Jurkat, Clone E6-1 (cell line): ENCODE data around the gene FNDC11.
"Not testable (repeated sequence)": the region's sequence is repeated elsewhere in the genome, so short reads cannot be mapped to it uniquely, and the experiment has no call there.

Source experiments
- DNase-seq: peaks from one replicate; pipeline ENCODE4 v3.0.0-alpha.2; 2011; ENCODE audit warnings: low read depth, low spot score
- H3K4me3 ChIP-seq: 2 replicates; pipeline ENCODE4 v1.5.1; 2011; ENCODE audit warnings: mild to moderate bottlenecking, low read length, control low read depth, moderate library complexity

Gene FNDC11

GRCh38 chr20:63589261-63590217 lies 35.6 kb downstream of the FNDC11 start:
- H3K4me3 ChIP-seq: no peak overlapping the region
- no peak for DNase-seq

DNA sequence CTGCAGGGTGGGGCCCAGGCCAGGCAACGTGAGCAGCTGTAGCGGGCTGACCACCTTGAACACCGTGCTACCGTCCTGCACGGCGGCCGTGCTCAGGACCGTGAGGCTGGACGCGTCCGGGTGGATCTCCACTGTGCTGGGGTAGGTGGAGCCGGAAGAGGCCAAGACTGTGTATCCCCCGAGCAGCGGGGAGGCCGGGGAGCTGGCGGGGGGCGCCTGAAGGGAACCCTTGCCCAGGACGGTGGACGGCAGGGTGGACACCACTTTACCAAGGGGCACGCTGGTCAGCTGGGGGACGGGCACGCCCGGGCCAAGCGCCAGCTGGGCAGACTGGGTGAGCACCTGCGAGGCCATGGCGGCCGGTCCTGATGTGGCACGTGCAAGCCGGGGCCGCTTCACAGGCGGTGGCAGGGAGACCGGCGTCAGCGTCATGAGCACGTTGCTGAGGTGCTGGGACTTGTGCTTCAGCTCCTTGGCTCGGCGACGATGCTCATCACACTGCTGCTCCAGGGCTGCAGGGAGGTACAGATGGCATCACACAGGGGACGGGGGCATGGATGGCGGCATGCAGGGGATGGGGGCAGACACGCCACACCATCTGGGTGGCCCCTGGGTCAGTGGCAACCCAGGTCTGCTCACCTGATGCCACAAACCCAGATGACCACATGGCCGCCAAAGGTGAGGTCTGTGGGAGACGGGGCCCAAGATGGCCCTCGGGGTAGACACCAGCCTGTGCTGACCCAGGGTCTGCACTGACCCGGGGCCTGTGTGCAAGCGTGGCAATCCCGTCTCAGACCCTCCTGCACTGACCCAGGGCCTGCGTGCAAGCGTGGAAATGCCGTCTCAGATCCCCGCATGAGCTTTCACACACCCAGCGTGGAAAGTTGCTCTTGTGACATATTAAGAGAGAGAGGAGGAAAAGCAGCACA lies 36.5 kb downstream of the FNDC11 start:
- DNase-seq: no peak
- no peak overlapping the region for H3K4me3 ChIP-seq

- DNase-seq: no peak
- H3K4me3 ChIP-seq: no peak overlapping the region
These were observed 37.2 kb downstream of the FNDC11 start for GRCh38 chr20:63591147-63591533.

DNA sequence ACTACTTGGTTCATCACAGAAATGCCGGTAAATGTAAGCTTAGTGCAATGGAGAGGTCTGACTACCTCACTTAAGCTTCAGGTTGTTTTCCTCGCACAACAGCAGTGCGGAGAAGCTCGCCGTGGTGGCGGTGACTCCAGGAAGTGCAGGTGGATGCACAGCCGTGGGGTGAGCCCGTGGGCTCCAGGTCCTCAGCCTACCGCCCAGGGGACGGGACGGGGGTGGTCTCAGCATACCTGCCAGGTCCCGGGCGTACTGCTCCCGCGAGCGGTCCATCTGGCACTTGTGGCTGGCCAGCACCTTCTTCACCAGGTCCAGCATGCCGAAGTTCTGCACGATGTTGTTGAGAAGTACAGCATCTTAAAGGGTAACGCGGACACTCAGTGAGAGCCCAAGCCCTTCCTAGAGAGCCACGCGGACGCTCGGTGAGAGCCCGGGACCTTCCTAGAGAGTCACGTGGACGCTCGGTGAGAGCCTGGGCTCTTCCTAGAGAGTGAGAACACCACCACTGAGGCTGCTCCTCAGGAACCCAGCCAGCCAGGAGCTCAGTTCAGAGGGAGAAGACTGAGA lies 37.9 kb downstream of the FNDC11 start:
- no peak overlapping the region for H3K4me3 ChIP-seq
- DNase-seq: no peak

- DNase-seq: no peak
- no peak overlapping the region for H3K4me3 ChIP-seq
These were observed 38.7 kb downstream of the FNDC11 start for GRCh38 chr20:63592661-63593060.

DNA sequence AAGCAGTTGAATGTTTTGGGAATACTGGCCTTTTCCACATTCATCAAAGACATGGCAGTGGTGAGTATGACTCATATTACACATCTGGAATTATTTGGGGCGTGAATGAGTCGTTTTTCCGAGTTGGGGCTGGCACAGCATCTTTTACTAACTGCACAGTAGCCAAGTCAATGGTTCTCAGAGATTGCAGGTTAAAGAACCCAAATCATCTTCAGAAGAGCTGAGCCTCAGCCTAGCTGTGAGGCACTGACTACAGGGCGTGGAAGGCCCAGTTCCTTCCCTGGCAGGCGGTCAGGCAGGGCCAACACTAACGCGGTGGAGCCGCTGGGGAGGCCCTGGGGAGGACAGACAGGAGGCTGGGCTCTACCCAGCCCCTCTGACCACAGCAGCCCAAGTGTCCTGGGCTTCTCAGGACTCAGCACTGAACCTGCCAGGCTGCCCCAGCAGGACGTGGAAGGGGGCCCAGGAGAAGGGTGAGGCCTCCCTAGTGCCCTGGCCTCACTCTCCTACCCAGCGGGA lies 40.1 kb downstream of the FNDC11 start:
- no peak for DNase-seq
- H3K4me3 ChIP-seq: no peak overlapping the region

DNA sequence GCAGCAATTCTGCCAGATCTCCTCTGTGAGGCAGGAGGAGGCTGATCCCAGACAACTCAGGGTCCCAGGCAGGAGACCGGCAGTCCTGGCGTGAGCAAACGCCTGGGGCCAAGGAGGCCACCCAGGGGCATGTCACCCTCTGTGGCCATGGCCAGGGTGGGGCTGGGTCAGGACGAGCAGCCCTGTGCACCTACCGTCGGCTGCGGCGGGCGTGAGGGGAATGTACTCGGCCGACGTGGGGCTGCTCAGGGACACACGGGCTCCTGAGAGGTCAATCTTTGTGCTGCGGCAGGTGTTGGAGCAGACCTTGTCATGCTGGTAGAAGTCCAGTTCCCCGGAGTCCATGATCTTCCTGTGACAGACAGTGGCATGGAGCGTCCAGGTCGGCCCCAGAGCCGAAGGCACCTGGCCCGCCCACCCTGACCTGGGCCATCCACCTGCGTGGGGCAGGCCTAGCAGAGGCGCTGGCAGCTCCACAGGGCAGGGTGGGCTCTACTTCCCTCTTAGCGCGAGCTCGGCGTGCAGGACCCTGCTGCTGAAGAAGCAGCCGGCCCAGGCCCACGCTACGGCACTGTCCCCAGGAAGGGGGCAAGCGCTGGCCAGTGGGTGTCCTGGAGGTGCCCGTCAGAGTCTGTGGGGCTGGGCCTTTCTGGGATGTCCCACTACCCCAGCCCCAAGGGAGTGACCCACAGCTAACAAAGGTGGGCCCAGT lies 41.6 kb downstream of the FNDC11 start:
- DNase-seq: no peak
- H3K4me3 ChIP-seq: no peak overlapping the region

DNA sequence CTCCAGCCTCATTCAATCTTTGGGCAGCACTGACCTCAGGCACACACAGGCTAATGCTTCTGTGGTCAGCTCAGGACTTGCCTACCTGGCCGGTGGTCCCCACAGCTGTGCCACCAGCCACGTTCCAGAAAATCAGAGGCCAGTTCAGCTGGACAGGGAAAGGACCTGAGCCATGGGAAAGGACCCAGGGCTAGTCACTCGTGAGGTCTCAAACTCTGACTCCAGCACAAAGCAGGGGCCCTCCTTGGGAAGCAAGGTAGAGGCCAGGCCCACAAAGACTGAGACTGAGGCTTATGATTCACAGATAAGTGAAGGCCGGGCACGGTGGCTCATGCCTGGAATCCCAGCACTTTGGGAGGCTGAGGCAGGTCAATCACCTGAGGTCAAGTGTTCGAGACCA lies 42.5 kb downstream of the FNDC11 start:
- no peak for DNase-seq

GRCh38 chr20:63597651-63598478 lies 43.9 kb downstream of the FNDC11 start:
- H3K4me3 ChIP-seq: no peak overlapping the region
- no peak for DNase-seq

More for the DNA sequence above, 42.5 kb downstream of the FNDC11 start:
- no peak overlapping the region for H3K4me3 ChIP-seq

DNA sequence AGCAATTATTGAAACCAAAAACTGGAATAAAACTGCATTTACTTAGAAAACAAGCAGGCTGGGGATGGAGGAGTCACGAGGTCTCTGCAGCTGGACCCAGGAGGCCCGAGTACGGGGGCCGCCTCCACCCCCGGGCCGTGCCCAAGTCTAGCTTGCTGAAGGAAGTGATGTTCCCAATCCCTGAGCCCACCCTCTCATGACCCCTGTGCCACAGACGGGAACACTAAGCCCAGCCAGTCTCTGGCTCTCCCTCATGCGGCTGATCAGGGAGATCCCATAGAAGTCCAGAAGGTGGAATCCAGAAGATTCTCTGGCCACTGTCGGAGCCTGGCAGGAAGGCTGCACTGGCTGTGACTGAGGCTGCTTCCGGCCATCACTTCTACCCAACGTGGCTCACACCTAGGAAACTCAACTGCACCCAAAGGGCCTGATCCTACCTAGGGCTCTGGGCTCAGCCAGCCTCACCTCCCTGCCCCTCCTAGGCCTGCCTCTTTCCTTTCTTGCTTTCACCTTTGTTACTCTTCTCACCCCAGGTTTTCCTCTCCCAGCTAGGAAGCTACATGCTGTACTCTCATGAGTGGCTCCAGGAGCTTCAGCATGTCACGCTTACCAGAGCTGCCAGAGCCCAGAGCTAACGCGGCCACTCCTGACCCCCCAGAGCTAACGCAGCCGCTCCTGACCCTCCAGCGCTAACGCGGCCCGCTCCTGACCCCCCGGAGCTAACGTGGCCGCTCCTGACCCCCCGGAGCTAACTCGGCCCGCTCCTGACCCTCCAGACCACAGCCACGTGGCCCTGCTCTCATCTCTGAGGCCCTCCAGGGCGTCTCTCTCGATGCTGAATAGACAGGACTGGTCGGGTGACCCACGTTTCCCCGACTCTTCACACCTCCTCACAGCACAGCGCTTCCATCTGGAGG lies 44.8 kb downstream of the FNDC11 start:
- no peak overlapping the region for H3K4me3 ChIP-seq
- no peak for DNase-seq

GRCh38 chr20:63599396-63600050 lies 45.6 kb downstream of the FNDC11 start:
- H3K4me3 ChIP-seq: no peak overlapping the region
- no peak for DNase-seq

GRCh38 chr20:63601679-63602078 lies 47.7 kb downstream of the FNDC11 start:
- not testable (repeated sequence) for DNase-seq, H3K4me3 ChIP-seq

DNA sequence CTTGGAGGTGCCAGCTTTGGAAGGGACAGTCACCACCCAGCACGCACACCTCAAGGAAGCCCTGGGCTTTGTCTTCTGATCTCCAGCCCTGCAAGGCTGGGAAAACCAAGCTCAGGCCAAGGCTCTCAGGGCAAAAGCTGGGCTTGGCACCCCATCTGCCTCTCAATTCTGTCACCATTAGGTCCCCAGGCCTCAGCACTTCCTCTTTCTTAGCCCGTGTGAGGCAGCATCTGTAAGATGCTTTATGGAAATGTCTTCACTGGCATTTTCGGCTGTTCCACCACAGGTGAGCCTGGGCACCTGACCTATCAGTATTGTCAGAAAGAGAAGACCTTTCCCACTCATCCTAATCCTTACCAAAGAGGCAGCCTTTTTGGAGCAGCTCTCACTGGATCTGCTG lies 48.4 kb downstream of the FNDC11 start:
- DNase-seq: no peak
- H3K4me3 ChIP-seq: no peak overlapping the region
